ENCODE measurements around the gene YPEL1. TPM values are rescaled to one million over a fixed set of nuclear protein-coding genes. Genes with fewer than 3 reads are reported as not detected.
"Not testable (repeated sequence)": the region's sequence is repeated elsewhere in the genome, so short reads cannot be mapped to it uniquely, and the experiment has no call there.

YPEL1 gene
- total and polyA plus RNA-seq, 7 donors: 0.72 to 21.9 (median 4.6) TPM

- intact Hi-C loops (cut with DNase I): loop anchor here in 1 of 2 donors (5.0 kb wide), 1 partner anchor 1017 kb away; no protein-coding TSS in a partner anchor
- no peak for TF ChIP-seq CTCF (IDR thresholded peaks at IDR 0.05)
- no peak overlapping the region for H3K4me3 ChIP-seq
- no peaks in the 10 kb centered on the region for H3K9me3 ChIP-seq
- H3K36me3 ChIP-seq (ENCODE audit: insufficient read depth in 1 of 2, low read depth in 1 of 2): no peaks in the 10 kb centered on the region
- ATAC-seq: no peak
- H3K4me1 ChIP-seq: peaks cover 25% of the 10 kb centered on the region
- WGBS, 3 donors: 44 to 60% (median 49%) methylated on average over 4 of the region's 4 CpGs
- H3K27ac ChIP-seq: peak overlapping the region; percentile 66
- no peak for DNase-seq
- no peaks in the 10 kb centered on the region for H3K27me3 ChIP-seq (ENCODE audit: insufficient read depth in 3 of 3, low read length in 2 of 3)
Observed at GRCh38 chr22:21719024-21719423, 16.6 kb downstream of the YPEL1 start.

GRCh38 chr22:21718499-21718898, 17.1 kb downstream of the YPEL1 start:
- ATAC-seq: no peak
- WGBS, 3 donors: 61 to 73% (median 65%) methylated on average over 4 of the region's 4 CpGs
- intact Hi-C loops (cut with DNase I): loop anchor here in 1 of 2 donors (5.0 kb wide), 1 partner anchor 1016 kb away; no protein-coding TSS in a partner anchor

GRCh38 chr22:21716395-21717122, 19.0 kb downstream of the YPEL1 start:
- not testable (repeated sequence) for H3K36me3 ChIP-seq (ENCODE audit: insufficient read depth in 1 of 2, low read depth in 1 of 2); H3K9me3 ChIP-seq; H3K27me3 ChIP-seq (ENCODE audit: insufficient read depth in 3 of 3, low read length in 2 of 3); DNase-seq; H3K4me3 ChIP-seq
- intact Hi-C loops (cut with DNase I): loop anchor here in 1 of 2 donors (5.0 kb wide), 1 partner anchor 1014 kb away; no protein-coding TSS in a partner anchor
- Histone ChIP-seq H3K27ac (peak overlapping the region; percentile 83), H3K4me1 (peaks cover 33% of the 10 kb centered on the region)
- WGBS, 3 donors: 84 to 89% (median 86%) methylated on average over 13 to 14 of the region's 15 CpGs
- peak in 1 of 4 donors; percentile 21 for ATAC-seq

More at GRCh38 chr22:21718499-21718898, 17.1 kb downstream of the YPEL1 start:
- no peaks in the 10 kb centered on the region for H3K27me3 ChIP-seq (ENCODE audit: insufficient read depth in 3 of 3, low read length in 2 of 3)
- DNase-seq: no peak
- H3K4me3 ChIP-seq: no peak overlapping the region
- peak overlapping the region; percentile 66 for H3K27ac ChIP-seq
- H3K4me1 ChIP-seq: peaks cover 29% of the 10 kb centered on the region
- no peaks in the 10 kb centered on the region for H3K36me3 ChIP-seq (ENCODE audit: insufficient read depth in 1 of 2, low read depth in 1 of 2)
- TF ChIP-seq CTCF (IDR thresholded peaks at IDR 0.05): no peak
- no peaks in the 10 kb centered on the region for H3K9me3 ChIP-seq

DNA sequence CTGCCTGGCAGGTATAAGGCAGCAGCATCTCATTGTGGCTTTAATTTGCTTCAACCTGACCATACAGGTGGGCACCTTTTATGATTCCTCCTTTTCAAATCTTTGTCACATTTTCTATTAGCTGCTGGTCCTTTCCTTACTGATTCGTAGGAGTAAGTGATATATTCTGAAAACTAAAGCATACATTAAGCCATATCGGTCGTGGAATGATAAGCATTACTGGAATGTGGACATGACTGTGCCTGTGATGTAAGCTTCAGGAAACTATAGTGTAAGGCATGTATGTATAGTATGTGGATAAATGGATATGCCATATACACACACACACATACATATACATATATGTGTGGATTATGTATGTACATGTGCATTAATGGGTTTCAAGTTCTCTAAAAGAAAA, 20.8 kb downstream of the YPEL1 start:
- WGBS, 3 donors: 54 to 74% (median 68%) methylated on average over 3 of the region's 3 CpGs
- peaks cover 0 to 8% of the 10 kb centered on the region in 2 donors for H3K36me3 ChIP-seq (ENCODE audit: insufficient read depth in 1 of 2, low read depth in 1 of 2)
- intact Hi-C loops (cut with DNase I): loop anchor here (5.0 kb wide), 4 partner anchors 153 to 1012 kb away; partner anchors contain the start of genes MAPK1 (in 1 of the 2) and PPM1F (in 1 of the 2)
- H3K27ac ChIP-seq: peak overlapping the region; percentile 83
- peaks cover 29% of the 10 kb centered on the region for H3K4me1 ChIP-seq
- H3K4me3 ChIP-seq: no peak overlapping the region
- ATAC-seq: no peak
- DNase-seq: no peak
- no peaks in the 10 kb centered on the region for H3K9me3 ChIP-seq
- H3K27me3 ChIP-seq (ENCODE audit: insufficient read depth in 3 of 3, low read length in 2 of 3): no peaks in the 10 kb centered on the region
- no peak for TF ChIP-seq CTCF (IDR thresholded peaks at IDR 0.05)

DNA sequence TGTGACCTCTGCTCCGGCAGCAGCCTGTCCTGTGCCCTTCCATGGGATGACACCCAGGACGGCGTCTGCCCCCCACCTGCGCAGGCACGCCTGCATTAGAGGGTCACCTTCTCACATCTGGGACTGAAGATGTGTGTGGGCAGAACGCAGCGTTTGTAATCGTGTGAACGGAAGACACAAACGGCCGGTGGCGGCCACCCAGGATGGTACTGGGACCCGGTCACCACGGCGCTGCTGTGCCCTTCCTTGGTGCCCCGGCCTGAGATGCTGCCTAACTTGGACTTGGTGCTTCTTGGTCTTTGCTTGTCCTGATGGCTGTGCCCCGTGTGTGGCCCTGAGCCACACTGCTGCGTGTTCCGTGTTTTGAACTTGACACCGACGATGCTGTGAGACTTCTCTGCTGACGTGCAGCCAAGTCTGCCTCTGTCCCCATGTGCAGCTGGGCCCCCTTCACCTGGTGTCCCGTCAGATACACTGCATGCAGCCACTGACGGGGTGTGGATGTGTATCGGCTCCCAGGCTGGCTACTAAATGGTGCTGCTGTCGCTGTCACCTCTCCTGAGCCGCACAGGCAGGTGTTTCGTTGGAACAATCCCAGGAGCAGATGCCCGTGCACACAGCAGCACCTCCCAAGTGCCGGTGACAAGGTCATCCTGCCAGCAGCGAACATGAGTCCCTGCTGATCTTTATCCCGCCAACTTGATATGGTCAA, 21.4 kb downstream of the YPEL1 start:
- Histone ChIP-seq H3K9me3 (no peaks in the 10 kb centered on the region), H3K27ac (peak overlapping the region; percentile 83), H3K36me3 (ENCODE audit: insufficient read depth in 1 of 2, low read depth in 1 of 2) (peaks cover 0 to 12% of the 10 kb centered on the region in 2 donors), H3K4me1 (peaks cover 30% of the 10 kb centered on the region), H3K4me3 (peak overlapping the region; percentile 26), H3K27me3 (ENCODE audit: insufficient read depth in 3 of 3, low read length in 2 of 3) (no peaks in the 10 kb centered on the region)
- no peak for TF ChIP-seq CTCF (IDR thresholded peaks at IDR 0.05)
- 37 to 49% (median 38%) methylated on average over 32 of the region's 32 CpGs for WGBS, 3 donors
- intact Hi-C loops (cut with DNase I): loop anchor here (5.0 kb wide), 3 partner anchors 153 to 238 kb away; partner anchors contain the start of genes MAPK1 (in 1 of the 2) and PPM1F (in 1 of the 2)
- peak in 1 of 2 donors; percentile 67 for DNase-seq
- peak; percentile 66 to 87 (median 70) for ATAC-seq

Data from psoas muscle (tissue), 8 donors.